ENCODE measurements around the gene SPATA17. TPM values are rescaled to one million over a fixed set of nuclear protein-coding genes. Genes with fewer than 3 reads are reported as not detected.

The SPATA17 gene
- total and polyA plus RNA-seq, 2 of the 8 experiments (the other 6 are each of a cell fraction or from before 2014, with no cell fraction given) = 0.17 to 0.48 TPM

DNA sequence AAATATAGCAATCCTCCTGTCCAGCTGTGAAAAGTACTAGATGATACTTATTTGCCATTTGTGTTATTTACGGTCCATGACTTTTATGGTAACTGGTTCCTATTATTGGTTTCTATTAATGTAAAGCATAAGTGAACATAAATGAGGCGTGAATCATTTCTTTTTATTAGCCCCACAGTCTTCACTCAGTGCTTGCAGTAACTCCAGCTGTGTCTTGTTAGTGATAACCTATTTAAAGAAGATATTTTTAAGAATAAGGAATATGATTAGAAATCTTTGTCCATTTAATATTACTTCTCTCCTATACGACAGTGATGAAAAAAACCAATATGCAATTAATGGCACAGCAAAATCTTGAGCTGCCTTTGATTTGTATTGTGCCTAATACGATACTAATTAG lies 149.9 kb downstream of the SPATA17 start (continued):
- no peak for TF ChIP-seq NANOG (IDR thresholded peaks at IDR 0.05; ENCODE audit: insufficient read depth, low read depth, low read length, poor library complexity, severe bottlenecking)
- TF ChIP-seq EP300 (IDR thresholded peaks at IDR 0.05; ENCODE audit: borderline replicate concordance in 1 of 2, low read depth in 2 of 2, low read length in 2 of 2) = no peak
- TF ChIP-seq MAFK (IDR thresholded peaks at IDR 0.05; ENCODE audit: low read depth, low read length) = no peak
- no peak for TF ChIP-seq RXRA (IDR thresholded peaks at IDR 0.05; ENCODE audit: insufficient read depth, low read depth, low read length)

Data from H1 (cell line).